Keratinocyte (primary cell): Measurements from ENCODE around the gene MAVS.

Experiments
- EZH2 ChIP-seq: IDR thresholded peaks from one replicate; pipeline ENCODE4 v1.6.1; 2012; ENCODE audit warnings: inconsistent platforms, mild to moderate bottlenecking, low read length, moderate library complexity
- TF ChIP-seq, protein P1 (sequence below), 3 experiments: IDR thresholded peaks in 1 of 3; conservative IDR thresholded peaks in 1 of 3; optimal IDR thresholded peaks in 1 of 3; 2 replicates in 2 of 3; 3 replicates in 1 of 3; pipeline versions ENCODE3 to v1.5.1; 2011; ENCODE audit warnings: low read length in 3 of 3, mild to moderate bottlenecking in 3 of 3, moderate library complexity in 2 of 3, control low read depth in 1 of 3, inconsistent platforms in 1 of 3; ENCODE audit not compliant: insufficient read depth in 2 of 3; ENCODE audit errors: extremely low read depth in 1 of 3

DNA sequence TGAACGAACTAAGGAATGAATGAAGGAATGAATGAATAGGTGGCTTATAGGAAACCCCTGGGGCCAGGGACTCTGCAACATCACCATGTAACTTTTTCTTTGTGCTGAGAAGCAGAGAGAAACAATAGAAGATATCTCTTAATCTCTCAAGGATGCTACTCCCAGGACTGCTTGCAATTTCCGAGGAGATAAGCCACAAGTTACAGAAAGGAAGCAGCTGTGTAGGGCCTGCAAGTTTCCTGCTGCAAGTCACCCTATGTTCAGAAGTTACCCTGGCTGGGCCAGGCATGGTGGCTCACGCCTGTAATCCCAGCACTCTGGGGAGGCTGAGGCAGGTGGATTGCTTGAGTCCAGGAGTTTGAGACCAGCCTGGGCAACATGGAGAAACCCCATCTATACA lies 7.3 kb upstream of the MAVS start:
- TF ChIP-seq, protein P1, sequence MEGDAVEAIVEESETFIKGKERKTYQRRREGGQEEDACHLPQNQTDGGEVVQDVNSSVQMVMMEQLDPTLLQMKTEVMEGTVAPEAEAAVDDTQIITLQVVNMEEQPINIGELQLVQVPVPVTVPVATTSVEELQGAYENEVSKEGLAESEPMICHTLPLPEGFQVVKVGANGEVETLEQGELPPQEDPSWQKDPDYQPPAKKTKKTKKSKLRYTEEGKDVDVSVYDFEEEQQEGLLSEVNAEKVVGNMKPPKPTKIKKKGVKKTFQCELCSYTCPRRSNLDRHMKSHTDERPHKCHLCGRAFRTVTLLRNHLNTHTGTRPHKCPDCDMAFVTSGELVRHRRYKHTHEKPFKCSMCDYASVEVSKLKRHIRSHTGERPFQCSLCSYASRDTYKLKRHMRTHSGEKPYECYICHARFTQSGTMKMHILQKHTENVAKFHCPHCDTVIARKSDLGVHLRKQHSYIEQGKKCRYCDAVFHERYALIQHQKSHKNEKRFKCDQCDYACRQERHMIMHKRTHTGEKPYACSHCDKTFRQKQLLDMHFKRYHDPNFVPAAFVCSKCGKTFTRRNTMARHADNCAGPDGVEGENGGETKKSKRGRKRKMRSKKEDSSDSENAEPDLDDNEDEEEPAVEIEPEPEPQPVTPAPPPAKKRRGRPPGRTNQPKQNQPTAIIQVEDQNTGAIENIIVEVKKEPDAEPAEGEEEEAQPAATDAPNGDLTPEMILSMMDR (optimal IDR thresholded peaks at IDR 0.05 in 1 of 3, IDR thresholded peaks at IDR 0.05 in 1 of 3, conservative IDR thresholded peaks at IDR 0.05 in 1 of 3; ENCODE audit: extremely low read depth in 1 of 3, insufficient read depth in 2 of 3, low read length in 3 of 3): no peak
- no peak for TF ChIP-seq EZH2
